ENCODE data around the gene C5orf52. TPM values are rescaled to one million over a fixed set of nuclear protein-coding genes. Genes with fewer than 3 reads are reported as not detected.
"Not testable (repeated sequence)": the region's sequence is repeated elsewhere in the genome, so short reads cannot be mapped to it uniquely, and the experiment has no call there.

Gene C5orf52
- total RNA-seq: not detected in 2 replicates

DNA sequence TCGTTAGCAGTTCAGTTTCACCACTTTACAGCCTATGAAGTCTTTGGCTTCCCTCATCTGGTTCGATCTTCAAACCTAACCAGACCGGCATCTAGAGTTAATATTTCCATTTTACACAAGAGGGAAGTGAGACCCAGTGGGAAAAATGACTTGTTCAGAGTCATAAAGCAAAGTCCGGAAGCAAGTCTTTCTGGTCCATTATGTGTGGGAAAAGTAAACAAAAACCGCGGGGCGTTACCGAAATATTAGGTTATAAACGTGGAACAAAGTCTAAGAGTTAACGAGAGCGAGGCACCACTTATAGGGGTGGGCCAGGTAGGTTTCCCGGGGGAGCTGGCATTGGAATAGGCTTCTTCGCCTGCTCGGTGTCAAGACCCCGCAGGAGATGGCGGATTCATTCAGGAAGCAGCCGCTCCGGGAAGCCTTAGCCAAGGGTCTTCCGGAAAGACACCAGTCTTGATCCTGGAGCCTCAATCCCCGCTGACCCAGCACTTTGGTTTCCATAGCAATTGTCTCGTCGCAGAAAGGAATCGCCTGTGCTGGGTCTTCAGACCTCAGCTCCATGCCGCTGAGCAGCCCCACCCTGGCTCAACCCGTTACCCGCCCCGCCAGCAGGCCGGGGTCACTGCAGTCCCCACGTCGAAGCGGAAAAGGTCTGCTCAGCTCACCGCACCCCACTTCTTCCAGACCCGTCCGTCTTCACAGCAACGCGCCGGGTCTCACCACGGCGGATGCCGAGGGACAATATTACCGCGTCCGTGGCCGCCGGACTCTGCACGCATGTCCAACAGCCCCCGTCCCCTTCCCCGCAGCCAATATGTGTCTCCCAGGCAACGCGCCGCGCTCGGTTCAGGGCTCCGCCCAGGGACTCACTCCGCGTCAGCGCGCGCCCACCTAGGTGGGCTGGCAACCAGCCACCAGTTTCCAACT, at the start of gene C5orf52:
C5orf52 (plus strand) TSS at position 872 of the 930 bp plus-strand sequence. CDS start 82 bp downstream, outside the sequence.
- peak; percentile 53 to 78 for DNase-seq (ENCODE audit: low read depth in 2 of 2)

DNA sequence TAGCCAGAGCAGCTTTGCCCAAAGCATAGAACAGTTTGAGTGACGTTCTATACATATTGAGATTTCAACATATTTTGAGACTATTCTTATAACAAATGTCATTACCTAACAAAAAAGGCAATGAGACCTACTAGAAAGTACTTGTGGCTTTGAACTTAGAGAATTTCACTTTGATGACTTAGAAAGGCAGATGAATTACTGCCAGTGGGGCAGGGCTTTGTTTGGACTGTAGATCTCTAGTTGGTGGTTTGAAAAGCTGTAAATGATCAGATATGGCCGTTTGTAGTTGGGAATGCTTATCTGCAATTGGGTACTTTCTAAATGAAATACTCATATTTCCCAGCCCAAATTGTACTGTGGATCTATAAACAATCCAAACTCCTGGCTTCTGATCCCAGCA, 47.2 kb upstream of the C5orf52 start:
- no peak for DNase-seq (ENCODE audit: low read depth in 2 of 2)

DNA sequence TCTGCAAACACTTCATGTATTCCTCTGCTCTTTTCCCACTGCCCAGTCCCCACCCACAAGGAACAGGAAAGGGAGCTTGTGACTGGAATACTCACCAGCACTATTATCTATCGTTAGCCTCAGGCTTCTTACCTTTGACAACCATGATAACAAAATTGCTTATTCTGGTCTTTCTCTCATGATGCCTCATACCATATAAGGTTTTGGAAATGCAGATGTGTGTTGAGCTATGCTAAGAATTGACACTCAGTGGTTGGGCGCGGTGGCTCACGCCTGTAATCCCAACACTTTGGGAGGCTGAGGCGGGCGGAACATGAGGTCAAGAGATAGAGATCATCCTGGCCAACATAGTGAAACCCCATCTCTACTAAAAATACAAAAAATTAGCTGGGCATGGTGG, 44.5 kb upstream of the C5orf52 start:
- DNase-seq (ENCODE audit: low read depth in 2 of 2): no peak

DNA sequence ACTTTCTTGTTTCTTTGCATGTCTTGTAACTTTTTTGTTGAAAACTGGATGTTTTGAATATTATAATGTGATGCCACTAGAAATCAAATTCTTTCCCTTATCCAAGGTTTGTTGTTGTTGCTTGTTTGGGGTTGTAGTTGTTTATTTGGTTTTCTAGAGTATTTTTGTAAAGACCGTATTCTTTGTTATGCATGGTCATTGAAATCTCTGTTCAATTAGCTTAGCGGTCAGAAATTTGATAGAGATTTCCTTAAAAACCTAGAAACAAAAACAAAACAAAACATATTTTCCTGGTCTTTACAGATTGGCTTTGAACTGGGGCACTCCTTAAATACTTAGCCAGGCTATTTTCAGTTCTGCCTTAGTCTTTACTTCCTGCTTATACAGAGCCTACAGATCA, 41.0 kb upstream of the C5orf52 start:
- no peak for DNase-seq (ENCODE audit: low read depth in 2 of 2)

DNA sequence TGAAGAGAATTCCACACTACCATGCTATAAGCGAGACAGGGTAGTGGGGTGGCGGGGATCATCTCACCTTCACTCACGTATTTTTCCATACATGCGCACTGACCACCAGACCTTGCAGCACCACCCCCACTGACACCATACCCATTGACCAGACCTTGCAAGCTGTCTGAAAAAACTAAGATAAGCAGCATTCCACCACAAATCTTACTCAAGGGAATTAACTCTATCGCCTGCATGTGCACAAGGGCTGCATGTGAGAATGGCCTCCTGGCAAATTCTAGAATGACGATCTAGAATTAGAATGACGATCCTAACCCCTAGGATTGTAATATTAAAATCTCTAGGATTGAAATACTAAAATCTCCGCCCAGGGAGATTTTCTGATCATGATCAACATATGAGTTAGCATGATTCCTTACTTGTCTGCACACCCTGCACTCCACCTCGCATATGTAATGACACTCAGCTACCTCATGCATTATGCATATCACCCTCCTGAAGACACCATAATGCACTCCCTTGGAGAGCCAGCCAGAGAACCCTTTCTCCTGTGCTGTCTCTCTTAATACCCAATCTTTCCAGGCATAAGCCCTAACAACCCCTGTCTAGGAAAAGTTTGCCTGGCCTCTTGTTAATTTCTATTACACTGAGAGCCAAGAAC, 30.8 kb upstream of the C5orf52 start:
- DNase-seq (ENCODE audit: low read depth in 2 of 2): no peak

DNA sequence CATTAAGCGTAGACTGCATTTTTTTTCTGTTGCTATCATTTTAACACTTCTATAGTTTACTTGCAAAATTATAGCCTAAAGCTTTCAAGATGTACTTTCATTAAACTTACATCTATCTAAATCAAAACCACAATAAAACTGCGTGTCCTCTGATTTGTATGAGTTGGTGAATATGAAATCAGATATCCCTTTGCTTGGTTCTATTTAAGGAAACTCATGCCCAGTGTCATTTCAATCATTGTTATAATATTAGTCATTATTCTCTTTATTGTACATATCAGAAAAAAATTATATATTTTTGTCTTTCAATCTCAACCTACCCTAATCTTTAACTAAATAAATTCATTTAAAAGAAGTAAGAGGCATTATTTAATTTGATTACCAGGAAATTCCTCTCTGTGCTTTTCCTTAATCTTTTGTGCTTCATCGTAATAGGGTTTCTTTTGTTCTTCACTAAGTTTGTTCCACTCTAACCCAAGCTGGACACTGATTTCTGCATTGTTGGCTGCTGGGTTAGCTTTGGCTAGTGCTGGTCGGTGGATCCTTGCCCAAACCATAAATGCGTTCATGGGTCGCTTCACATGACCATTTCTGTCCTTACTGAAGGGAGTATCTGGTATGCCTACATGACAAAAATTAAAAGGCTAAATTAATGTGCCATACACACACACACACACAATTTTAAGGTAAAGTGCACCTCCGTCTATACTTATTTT, 22.9 kb upstream of the C5orf52 start:
- no peak for DNase-seq (ENCODE audit: low read depth in 2 of 2)

DNA sequence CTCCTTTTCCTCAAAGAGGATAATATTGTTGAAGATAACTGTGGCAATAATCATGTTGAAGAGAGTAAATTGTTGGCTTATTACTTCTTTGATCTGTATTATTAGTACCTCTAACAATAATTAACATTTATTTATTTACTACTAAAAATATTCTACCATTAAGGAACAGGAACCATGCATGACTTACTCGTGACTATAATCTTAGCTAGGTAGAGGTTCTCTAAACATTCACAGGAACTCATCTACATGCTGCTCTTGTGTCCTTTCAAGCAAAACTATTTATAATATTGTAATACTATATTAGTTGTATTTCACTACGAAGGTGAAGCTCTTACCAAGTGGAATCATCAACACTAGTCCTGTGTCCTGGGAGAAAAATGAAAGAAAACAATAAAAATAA, 22.2 kb upstream of the C5orf52 start:
- no peak for DNase-seq (ENCODE audit: low read depth in 2 of 2)

DNA sequence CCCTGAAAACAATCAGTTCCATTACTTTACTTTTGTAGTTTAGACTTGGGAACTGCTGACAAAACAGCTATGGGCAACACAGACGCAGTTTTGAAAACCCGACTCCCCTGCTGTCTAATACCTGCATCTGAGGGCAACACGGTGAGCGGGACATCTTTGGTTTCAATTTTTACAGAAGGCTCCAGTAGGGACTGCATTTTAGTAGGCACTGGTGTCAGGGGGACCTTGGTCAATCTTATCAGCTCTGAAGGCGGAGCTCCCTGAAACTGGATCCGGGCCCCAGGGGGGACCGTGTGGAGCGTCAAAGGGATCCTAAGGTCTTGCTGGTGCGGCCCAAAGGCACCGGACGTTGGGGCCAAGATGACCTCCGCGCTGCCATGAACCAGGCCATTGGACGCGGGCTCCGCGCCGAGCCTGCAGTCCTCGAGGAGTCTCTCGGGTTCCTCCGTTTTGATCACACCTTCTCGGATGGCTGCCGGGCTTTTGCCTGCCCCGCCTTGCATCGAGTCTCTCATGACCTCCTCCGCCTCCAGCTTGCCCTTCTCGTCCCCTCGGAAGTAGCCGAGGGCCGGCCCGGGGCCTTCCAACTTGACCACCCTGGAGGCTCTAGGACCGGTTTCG, 20.2 kb upstream of the C5orf52 start:
- no peak for DNase-seq (ENCODE audit: low read depth in 2 of 2)

DNA sequence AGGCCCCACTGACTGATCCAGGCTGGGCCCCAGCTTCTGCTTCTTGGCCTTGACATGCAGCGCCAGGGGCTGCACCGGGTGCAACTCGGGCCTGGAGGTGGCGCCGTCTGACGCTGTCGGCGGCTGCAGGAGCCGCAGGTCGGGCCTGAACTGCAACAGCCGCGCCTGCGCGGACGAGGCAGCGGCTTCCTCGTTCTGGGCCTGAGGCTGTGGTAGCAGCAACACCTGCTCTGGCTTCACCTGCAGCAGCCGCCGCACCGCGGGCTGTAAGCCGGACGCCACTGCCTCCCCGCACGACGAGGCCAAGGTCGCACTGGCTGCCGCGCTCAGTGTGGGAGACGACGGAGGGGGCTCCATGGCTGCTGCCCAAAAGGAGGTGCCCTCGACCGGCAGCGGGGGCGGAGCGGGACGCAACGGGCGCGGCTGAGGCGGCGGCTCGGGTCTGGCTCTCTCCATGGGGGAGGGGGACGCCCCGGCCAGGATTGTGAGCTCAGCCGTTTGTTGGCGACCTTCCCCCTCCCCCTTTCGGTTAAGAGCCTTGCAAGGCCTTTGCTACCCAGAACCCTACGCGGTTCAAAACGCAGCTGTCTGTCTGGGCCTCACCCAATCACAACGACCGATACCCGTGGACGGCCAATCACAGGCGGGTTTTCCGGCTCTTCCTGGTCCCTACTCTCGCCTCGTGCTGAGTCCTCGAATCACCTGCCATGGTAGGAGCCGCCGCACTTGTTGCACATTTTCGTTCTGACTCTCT, 19.5 kb upstream of the C5orf52 start:
- peak; percentile 54 to 66 for DNase-seq (ENCODE audit: low read depth in 2 of 2)

DNA sequence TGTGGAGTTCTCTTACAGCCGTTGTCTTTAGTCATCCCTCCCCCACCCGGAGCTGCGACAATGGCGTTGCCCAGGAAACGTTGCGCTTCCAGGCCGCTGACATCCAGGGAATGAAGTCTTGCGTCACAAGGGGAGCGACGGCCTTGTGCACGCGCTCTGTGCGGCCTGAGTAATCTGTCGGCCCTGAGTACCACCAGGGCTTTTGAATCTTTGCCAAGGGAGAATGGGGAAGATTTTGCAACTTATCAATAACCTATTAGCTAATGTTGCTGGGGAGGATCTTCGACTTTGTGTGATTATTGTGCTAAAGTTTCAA, 19.0 kb upstream of the C5orf52 start, which contains the start of gene SOX30:
SOX30 (minus strand) TSS at position 62 of the 316 bp plus-strand sequence. CDS start 360 bp downstream, outside the sequence.
- no peak for DNase-seq (ENCODE audit: low read depth in 2 of 2)

DNA sequence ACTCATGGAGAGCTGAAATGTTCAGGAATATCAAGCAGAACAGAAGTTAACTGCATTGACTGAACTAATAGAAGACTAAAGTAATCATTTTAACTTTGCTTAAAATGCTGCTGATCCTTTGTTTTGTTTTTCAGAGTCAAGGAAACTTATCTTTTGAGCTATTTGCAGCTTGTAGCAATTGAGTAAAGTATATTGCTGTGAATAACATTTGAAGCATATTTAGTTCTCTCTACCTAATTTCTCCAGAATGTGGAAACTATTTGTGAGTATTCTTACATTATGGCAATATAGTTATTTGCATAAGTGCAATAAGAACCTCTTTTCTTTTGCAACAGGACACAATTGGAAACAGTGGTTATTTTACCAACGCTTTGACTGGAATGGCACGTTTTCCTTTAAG, 13.8 kb upstream of the C5orf52 start:
- DNase-seq (ENCODE audit: low read depth in 2 of 2): no peak

DNA sequence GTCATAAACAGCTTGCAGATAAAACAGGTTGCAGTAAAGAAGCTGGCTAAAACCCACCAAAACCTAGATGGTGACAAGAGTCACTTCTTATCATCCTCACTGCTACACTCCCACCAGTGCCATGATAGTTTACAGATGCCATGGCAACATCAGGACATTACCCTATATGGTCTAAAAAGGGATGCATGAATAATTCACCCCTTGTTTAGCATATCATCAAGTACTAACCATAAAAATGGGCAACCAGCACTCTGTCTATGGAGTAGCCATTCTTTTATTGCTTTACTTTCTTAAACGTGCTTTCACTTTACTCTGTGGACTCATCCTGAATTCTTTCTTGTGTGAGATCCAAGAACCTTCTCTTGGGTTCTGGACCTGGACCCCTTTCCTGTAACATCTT, 12.4 kb upstream of the C5orf52 start:
- DNase-seq (ENCODE audit: low read depth in 2 of 2): no peak

DNA sequence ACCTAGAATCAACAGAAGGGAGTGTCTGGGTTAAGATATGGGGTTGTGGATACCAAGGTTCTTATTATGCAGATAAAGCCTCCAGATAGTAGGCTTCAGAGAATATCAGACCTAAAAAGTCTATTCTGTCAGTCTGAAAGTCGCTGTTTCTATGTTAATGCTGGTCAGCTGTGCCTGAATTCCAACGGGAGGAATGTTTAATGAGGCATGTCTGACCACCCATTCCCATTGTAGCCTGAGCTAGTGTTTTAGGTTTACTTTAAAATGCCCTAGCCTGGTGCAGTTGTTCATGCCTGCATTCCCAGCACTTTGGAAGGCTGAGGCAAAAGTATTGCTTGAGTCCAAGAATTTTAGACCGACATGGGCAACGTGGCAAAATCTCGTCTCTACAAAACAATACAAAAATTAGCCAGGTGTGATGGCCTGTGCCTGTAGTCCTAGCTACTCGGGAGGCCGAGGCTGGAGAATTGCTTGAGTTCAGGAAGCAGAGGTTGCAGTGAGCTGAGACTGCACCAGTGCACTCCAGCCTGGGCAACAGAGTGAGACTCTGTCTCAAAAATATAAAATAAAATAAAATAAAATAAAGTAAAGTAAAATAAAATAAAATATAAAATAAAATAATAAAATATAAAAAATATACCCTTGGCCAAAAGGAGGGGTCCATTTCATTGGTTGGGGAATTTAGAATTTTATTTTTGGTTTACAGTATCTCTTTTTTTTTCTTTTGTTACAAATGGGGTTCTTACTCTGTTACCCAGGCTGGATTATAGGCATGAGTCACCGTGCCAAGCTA, 11.3 kb upstream of the C5orf52 start:
- DNase-seq (ENCODE audit: low read depth in 2 of 2): no peak

DNA sequence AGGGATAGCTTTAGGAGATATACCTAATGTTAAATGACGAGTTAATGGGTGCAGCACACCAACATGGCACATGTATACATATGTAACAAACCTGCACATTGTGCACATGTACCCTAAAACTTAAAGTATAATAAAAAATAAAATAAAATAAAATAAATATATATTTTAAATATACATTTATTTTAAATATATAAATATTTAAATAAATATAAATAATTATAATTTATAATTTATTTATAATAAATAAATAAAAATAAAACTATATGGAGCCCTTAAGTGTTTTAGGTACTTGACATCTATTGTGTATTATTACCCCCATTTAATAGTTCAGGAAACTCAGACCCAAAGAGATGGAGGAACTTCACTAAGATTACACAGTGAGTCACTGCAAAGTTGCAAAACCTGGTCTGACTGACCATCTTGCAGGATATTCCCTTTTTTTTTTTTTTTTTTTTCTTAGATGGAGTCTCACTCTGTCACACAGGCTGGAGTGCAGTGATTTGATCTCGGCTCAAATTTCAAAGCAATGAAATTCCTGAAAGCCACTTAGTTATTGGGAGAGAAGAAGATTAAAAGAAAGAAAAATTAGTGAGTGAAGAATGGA, 5.8 kb upstream of the C5orf52 start:
- peak in 1 of 2 donors; percentile 48 for DNase-seq (ENCODE audit: low read depth in 2 of 2)

DNA sequence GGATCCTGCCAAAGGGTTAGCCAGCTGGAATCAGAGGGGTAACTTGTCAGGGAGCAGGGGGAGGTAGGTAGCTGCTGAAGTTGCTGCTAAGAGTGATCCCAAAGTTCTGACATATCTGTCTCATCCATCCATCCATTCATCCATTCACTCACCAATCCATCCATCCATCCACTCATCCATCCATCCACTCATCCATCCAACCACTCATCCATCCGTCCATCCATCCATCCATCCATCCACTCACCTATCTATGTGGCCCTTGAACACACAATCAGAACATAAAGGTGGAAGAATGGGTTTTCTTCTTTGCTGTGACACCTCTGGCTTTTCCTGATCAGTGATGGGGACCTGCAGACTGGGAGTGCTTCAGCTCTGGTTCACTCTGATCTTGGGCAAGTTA, 3.0 kb upstream of the C5orf52 start:
- DNase-seq (ENCODE audit: low read depth in 2 of 2): no peak

DNA sequence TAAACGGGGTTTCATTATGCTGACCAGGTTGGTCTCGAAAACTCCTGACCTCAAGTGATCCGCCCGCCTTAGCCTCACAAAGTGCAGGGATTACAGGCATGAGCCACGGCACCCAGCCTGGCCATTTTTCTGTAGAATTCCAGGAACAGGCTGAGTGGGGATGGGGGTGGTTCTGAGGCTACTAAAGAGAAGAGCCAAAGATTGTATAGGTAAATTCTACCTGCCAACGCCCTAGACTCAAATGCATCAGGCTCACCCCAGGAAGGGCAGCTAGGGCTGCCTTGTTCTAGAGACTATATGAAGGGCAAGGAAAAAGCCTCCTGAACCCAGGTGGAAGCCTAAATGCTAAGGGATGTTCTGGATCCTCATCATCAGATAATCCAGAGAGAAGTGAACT, 1.6 kb upstream of the C5orf52 start:
- DNase-seq (ENCODE audit: low read depth in 2 of 2): no peak

DNA sequence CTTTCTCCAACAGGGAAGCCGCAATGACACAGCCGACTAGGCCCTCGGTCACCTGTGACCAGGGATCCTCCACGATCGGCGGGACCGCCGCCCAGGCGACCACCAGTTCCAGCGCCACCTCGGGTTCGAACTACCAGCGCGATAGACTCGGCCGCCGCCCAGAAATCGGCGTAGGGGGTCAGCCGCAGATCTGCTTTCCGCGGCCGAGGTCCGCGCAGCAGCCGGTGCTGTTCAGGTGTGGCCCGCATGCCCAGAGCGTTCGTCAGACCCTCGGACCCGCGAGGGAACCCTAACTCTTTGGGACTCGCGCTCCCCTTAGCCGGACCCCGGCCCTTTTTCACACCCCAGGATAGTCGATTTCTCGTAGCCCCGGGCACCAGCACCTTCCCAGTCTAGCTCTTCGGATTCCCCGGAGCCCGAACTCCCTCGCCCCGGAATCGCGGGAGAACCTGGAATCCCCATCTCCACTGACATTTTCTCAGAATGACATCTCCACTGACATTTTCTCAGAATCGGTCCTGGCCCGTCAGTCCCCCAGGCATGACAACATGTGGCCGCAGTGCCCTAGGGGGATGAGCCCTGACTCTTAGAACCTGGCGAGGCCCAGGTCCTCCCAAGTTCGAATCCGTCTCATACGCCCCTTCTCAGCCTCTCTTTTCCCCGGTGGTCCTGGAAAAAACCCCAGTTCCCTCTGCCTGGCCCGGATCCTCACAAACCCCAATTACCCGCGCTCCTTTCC, 428 bp downstream of the C5orf52 start:
- DNase-seq (ENCODE audit: low read depth in 2 of 2): no peak

DNA sequence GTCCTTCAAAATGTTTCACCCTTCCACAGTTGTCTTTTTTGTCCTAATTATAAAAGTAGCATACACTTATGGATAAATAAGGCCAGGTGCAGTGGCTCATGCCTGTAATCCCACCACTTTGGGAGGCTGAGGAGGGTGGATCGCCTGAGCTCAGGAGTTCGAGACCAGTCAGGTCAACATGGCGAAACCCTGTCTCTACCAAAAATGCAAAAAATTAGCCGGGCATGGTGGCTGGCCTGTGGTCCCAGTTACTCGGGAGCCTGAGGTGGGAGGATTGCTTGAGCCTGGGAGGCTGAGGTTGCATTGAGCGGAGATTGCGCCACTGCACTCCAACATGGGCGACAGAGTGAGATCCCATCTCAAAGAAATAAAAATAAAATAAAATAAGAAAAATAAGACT, 1.6 kb downstream of the C5orf52 start:
- DNase-seq (ENCODE audit: low read depth in 2 of 2): no peak

DNA sequence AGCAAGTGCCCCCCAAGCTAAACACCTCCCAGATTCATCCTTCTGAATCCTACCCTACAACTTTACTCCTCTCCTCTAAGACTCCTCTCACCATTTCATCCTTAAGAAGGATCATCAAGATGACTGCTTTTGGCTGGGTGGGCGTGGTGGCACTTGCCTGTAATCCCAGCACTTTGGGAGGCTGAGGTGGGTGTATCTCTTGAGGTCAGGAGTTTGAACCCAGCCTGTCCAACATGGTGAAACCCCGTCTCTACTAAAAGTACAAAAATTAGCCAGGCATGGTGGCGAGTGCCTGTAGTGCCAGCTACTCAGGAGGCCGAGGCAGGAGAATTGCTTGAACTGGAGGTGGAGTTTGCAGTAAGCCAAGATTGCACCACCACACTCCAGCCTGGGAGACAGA, 3.0 kb downstream of the C5orf52 start:
- not testable (repeated sequence) for DNase-seq (ENCODE audit: low read depth in 2 of 2)
